Measurements from ENCODE around the gene MINDY4B. TPM values are rescaled to one million over a fixed set of nuclear protein-coding genes. Genes with fewer than 3 reads are reported as not detected.

The MINDY4B gene
- polyA plus RNA-seq, 1 of the 3 experiments (the other 2 are of a cell fraction): not detected

GRCh38 chr3:150840802-150841515 lies 64.3 kb downstream of the MINDY4B start:
- H3K9ac ChIP-seq: no peak overlapping the region
- no peaks in the 10 kb centered on the region for H3K9me2 ChIP-seq
- ChIA-PET POLR2A (no interaction called here), CTCF (interaction anchor here (0.7 to 1.9 kb wide), 4 partner anchors 15 to 119 kb away, joined by 3 to 5 read pairs (median 4); no protein-coding TSS in a partner anchor)
- H3K4me2 ChIP-seq: no peak overlapping the region
- no peaks in the 10 kb centered on the region for H3K9me3 ChIP-seq
- H3K36me3 ChIP-seq (replicated peaks in 1 of 2; ENCODE audit: control insufficient read depth in 1 of 2, insufficient read depth in 2 of 2, low read length in 1 of 2): no peaks in the 10 kb centered on the region
- peaks cover 10% of the 10 kb centered on the region; the same call in 1 of the 2 replicates for H3K27me3 ChIP-seq (ENCODE audit: insufficient read depth)
- no peak overlapping the region for H3K27ac ChIP-seq (ENCODE audit: low read depth in 2 of 2, low read length in 1 of 2)
- no peaks in the 10 kb centered on the region for H3K79me2 ChIP-seq (ENCODE audit: insufficient read depth)
- no peak overlapping the region for H2AFZ ChIP-seq (ENCODE audit: low read depth)
- no peak for DNase-seq
- H3F3A ChIP-seq (replicated peaks; ENCODE audit: insufficient read depth): no peaks in the 10 kb centered on the region
- no peak for TF ChIP-seq FOXJ3 (CRISPR knock-in tag; IDR thresholded peaks at IDR 0.05)
- no peak for TF ChIP-seq NRF1 (IDR thresholded peaks at IDR 0.05; ENCODE audit: low read depth, low read length)
- no peak for TF ChIP-seq MEF2A (IDR thresholded peaks at IDR 0.05; ENCODE audit: borderline replicate concordance, low read depth)
- TF ChIP-seq USF2 (IDR thresholded peaks at IDR 0.05; ENCODE audit: borderline replicate concordance, low read depth, low read length): no peak
- no peak for TF ChIP-seq RXRA (IDR thresholded peaks at IDR 0.05; ENCODE audit: borderline replicate concordance, low read depth)
- TF ChIP-seq, protein P1, sequence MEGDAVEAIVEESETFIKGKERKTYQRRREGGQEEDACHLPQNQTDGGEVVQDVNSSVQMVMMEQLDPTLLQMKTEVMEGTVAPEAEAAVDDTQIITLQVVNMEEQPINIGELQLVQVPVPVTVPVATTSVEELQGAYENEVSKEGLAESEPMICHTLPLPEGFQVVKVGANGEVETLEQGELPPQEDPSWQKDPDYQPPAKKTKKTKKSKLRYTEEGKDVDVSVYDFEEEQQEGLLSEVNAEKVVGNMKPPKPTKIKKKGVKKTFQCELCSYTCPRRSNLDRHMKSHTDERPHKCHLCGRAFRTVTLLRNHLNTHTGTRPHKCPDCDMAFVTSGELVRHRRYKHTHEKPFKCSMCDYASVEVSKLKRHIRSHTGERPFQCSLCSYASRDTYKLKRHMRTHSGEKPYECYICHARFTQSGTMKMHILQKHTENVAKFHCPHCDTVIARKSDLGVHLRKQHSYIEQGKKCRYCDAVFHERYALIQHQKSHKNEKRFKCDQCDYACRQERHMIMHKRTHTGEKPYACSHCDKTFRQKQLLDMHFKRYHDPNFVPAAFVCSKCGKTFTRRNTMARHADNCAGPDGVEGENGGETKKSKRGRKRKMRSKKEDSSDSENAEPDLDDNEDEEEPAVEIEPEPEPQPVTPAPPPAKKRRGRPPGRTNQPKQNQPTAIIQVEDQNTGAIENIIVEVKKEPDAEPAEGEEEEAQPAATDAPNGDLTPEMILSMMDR (IDR thresholded peaks at IDR 0.05): no peak
- no peak overlapping the region for H3K4me3 ChIP-seq (ENCODE audit: low read depth in 2 of 2, low read length in 1 of 2)
- WGBS (ENCODE audit: low lambda C conversion rate): 5% methylated on average over 2 of the region's 4 CpGs
- H4K20me1 ChIP-seq (ENCODE audit: insufficient read depth): no peaks in the 10 kb centered on the region
- H3K4me1 ChIP-seq (ENCODE audit: control insufficient read depth in 1 of 2, insufficient read depth in 2 of 2, low read depth in 1 of 2, low read length in 1 of 2): no peaks in the 10 kb centered on the region

DNA sequence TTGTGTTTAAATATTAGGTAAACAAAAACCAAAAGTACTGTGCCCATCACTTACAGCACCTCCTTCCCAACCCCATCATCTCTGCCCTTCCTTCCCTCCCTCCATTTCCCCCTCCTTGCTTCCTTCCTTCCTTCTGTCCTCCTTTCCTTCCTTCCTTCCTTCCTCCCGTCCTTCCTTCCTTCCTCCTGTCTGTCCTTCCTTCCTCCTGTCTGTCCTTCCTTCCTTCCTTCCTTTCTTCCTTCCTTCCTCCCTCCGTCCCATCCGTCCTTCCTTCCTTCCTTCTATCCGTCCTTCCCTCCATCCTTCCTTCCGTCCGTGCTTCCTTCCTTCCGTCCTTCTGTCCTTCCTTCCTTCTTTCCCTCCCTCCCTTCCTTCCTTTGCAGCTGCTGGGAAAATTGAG lies 74.5 kb downstream of the MINDY4B start:
- Histone ChIP-seq H3K9me3 (no peaks in the 10 kb centered on the region), H3K27ac (ENCODE audit: low read depth in 2 of 2, low read length in 1 of 2) (no peak overlapping the region), H3K4me3 (ENCODE audit: low read depth in 2 of 2, low read length in 1 of 2) (no peak overlapping the region), H3K36me3 (replicated peaks in 1 of 2; ENCODE audit: control insufficient read depth in 1 of 2, insufficient read depth in 2 of 2, low read length in 1 of 2) (no peaks in the 10 kb centered on the region), H3K27me3 (ENCODE audit: insufficient read depth) (peaks cover 26% of the 10 kb centered on the region), H3K79me2 (ENCODE audit: insufficient read depth) (no peaks in the 10 kb centered on the region), H2AFZ (ENCODE audit: low read depth) (no peak overlapping the region), H4K20me1 (ENCODE audit: insufficient read depth) (no peaks in the 10 kb centered on the region), H3K9me2 (no peaks in the 10 kb centered on the region), H3K9ac (no peak overlapping the region), H3K4me2 (no peak overlapping the region), H3K4me1 (ENCODE audit: control insufficient read depth in 1 of 2, insufficient read depth in 2 of 2, low read depth in 1 of 2, low read length in 1 of 2) (no peaks in the 10 kb centered on the region; a peak in 1 of 4 replicates), H3F3A (replicated peaks; ENCODE audit: insufficient read depth) (no peaks in the 10 kb centered on the region)
- TF ChIP-seq SMC3 (IDR thresholded peaks at IDR 0.05; ENCODE audit: low read depth, low read length) (no peak), RFX5 (IDR thresholded peaks at IDR 0.05; ENCODE audit: low read length) (no peak), REST (IDR thresholded peaks at IDR 0.05; ENCODE audit: low read depth, low read length) (no peak), ELF1 (IDR thresholded peaks at IDR 0.05) (no peak), USF1 (IDR thresholded peaks at IDR 0.05; ENCODE audit: borderline replicate concordance, low read depth) (no peak), JUND (IDR thresholded peaks at IDR 0.05) (no peak), FOSL2 (IDR thresholded peaks at IDR 0.05; ENCODE audit: borderline replicate concordance, low read depth) (no peak), EZH2phosphoT487 (IDR thresholded peaks at IDR 0.05; ENCODE audit: borderline replicate concordance, low read depth) (no peak), IRF3 (IDR thresholded peaks at IDR 0.05; ENCODE audit: low read depth, low read length) (no peak), SIN3A (IDR thresholded peaks at IDR 0.05; ENCODE audit: borderline replicate concordance, low read depth, low read length) (no peak), MAX (IDR thresholded peaks at IDR 0.05; ENCODE audit: low read depth) (no peak)
- POLR2A ChIA-PET: no interaction called here
- CTCF ChIA-PET: interaction anchor here (0.6 to 1.7 kb wide), 5 partner anchors 8 to 1489 kb away, joined by 3 to 4 read pairs (median 4); partner anchors contain the start of gene SIAH2
- WGBS (ENCODE audit: low lambda C conversion rate): 41% methylated on average over 7 of the region's 7 CpGs
- DNase-seq: no peak

Data from SK-N-SH (cell line).